ENCODE results near the gene MUCL3.

DNA sequence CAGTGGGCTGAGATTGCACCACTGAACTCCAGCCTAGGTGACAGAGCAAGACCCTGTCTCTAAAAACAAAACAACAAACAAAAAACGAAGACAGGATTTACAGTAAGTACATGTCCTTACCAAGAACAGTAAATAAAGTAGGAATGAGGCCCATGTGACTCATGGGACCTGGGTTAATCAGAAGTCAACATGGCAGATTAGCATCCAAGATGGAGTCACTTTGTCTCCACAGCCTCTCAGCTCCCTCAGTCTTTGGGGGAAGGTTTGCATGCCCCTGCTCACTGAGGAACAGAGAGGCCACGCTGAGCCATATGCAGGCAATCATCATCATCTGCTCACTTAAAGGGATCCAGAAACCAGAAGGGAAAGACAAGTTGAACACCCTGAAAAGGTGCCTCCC is 61.7 kb downstream of the MUCL3 start:
- no peak for TF ChIP-seq MAX (IDR thresholded peaks at IDR 0.05)
- TF ChIP-seq, protein P1, sequence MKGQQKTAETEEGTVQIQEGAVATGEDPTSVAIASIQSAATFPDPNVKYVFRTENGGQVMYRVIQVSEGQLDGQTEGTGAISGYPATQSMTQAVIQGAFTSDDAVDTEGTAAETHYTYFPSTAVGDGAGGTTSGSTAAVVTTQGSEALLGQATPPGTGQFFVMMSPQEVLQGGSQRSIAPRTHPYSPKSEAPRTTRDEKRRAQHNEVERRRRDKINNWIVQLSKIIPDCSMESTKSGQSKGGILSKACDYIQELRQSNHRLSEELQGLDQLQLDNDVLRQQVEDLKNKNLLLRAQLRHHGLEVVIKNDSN (IDR thresholded peaks at IDR 0.05) = no peak
- TF ChIP-seq TCF12 (IDR thresholded peaks at IDR 0.05; ENCODE audit: low read depth) = no peak
- no peak for TF ChIP-seq TAF1 (IDR thresholded peaks at IDR 0.05; ENCODE audit: low read depth)
- TF ChIP-seq ZBTB7A (IDR thresholded peaks at IDR 0.05; ENCODE audit: low read depth) = no peak
- no peak for TF ChIP-seq CEBPB (IDR thresholded peaks at IDR 0.05)
- no peak for TF ChIP-seq RAD21 (IDR thresholded peaks at IDR 0.05; ENCODE audit: low read depth)
- TF ChIP-seq EP300 (IDR thresholded peaks at IDR 0.05; ENCODE audit: borderline replicate concordance) = no peak
- TF ChIP-seq NFIC (IDR thresholded peaks at IDR 0.05) = no peak

All from Ishikawa (cell line).